Keratinocyte (primary cell): ENCODE measurements around the gene KAT5. TPM values are rescaled to one million over a fixed set of nuclear protein-coding genes. Genes with fewer than 3 reads are reported as not detected.
"Not testable (repeated sequence)": the region's sequence is repeated elsewhere in the genome, so short reads cannot be mapped to it uniquely, and the experiment has no call there.

Source experiments
- DNase-seq: peaks from one replicate; pipeline ENCODE4 v3.0.0-alpha.2; 2011; ENCODE audit warnings: low read depth, missing footprints, low spot score
- FAIRE-seq: peaks from 2 replicates; lab custom pipeline; 2011; peaks lifted over from hg19 to GRCh38; lab: Jason Lieb, UNC
- H2AFZ ChIP-seq: 2 replicates; pipeline ENCODE4 v1.6.0; 2012; ENCODE audit warnings: low read length, control low read depth, inconsistent platforms; ENCODE audit not compliant: control insufficient read depth
- H3K27ac ChIP-seq: 2 replicates; pipeline ENCODE4 v1.5.1; 2011; ENCODE audit warnings: low read length; ENCODE audit not compliant: control insufficient read depth, insufficient read depth
- H3K27me3 ChIP-seq: 3 replicates; pipeline ENCODE4 v1.6.0; 2011; ENCODE audit warnings: low read length; ENCODE audit not compliant: control insufficient read depth, insufficient read depth; ENCODE audit errors: extremely low read depth
- H3K36me3 ChIP-seq, 2 experiments: 2 replicates in 1 of 2; 3 replicates in 1 of 2; pipeline ENCODE4 v1.5.1; 2011; ENCODE audit warnings: low read length in 2 of 2, mild to moderate bottlenecking in 1 of 2; ENCODE audit not compliant: control insufficient read depth in 2 of 2, insufficient read depth in 2 of 2; ENCODE audit errors: extremely low read depth in 1 of 2
- H3K4me1 ChIP-seq: 3 replicates; pipeline ENCODE4 v1.5.1; 2011; ENCODE audit warnings: low read length; ENCODE audit not compliant: control insufficient read depth, insufficient read depth; ENCODE audit errors: extremely low read depth
- H3K4me2 ChIP-seq: 3 replicates; pipeline ENCODE4 v1.6.0; 2011; ENCODE audit warnings: low read depth, low read length; ENCODE audit not compliant: control insufficient read depth, insufficient read depth; ENCODE audit errors: extremely low read depth
- H3K4me3 ChIP-seq, 3 experiments: fragments of 200-600 bp in 1 of 3; sonication (generic) in 1 of 3; 2 replicates in 2 of 3; 3 replicates in 1 of 3; pipeline ENCODE4 v1.5.1; 2011 to 2016; ENCODE audit warnings: low read length in 3 of 3, mild to moderate bottlenecking in 3 of 3, control low read depth in 2 of 3, inconsistent platforms in 1 of 3, low read depth in 1 of 3, mixed read lengths in 1 of 3, mixed run types in 1 of 3, moderate library complexity in 1 of 3; ENCODE audit not compliant: control insufficient read depth in 2 of 3, insufficient read depth in 2 of 3; ENCODE audit errors: extremely low read depth in 1 of 3
- H3K79me2 ChIP-seq: 2 replicates; pipeline ENCODE4 v1.6.0; 2012; ENCODE audit warnings: low read length; ENCODE audit not compliant: control insufficient read depth, insufficient read depth
- H3K9ac ChIP-seq: 3 replicates; pipeline ENCODE4 v1.6.0; 2011; ENCODE audit warnings: low read length; ENCODE audit not compliant: control insufficient read depth, insufficient read depth; ENCODE audit errors: extremely low read depth
- H3K9me1 ChIP-seq: 3 replicates; pipeline ENCODE4 v1.6.0; 2011; ENCODE audit warnings: low read length; ENCODE audit not compliant: control insufficient read depth, insufficient read depth; ENCODE audit errors: extremely low read depth
- H3K9me3 ChIP-seq: 2 replicates; pipeline ENCODE4 v1.5.1; 2012; ENCODE audit warnings: low read depth, low read length; ENCODE audit not compliant: control insufficient read depth
- H4K20me1 ChIP-seq: 3 replicates; pipeline ENCODE4 v1.6.0; 2011; ENCODE audit warnings: low read length; ENCODE audit not compliant: control insufficient read depth, insufficient read depth; ENCODE audit errors: extremely low read depth
- EZH2 ChIP-seq: IDR thresholded peaks from one replicate; pipeline ENCODE4 v1.6.1; 2012; ENCODE audit warnings: inconsistent platforms, mild to moderate bottlenecking, low read length, moderate library complexity
- dilution Hi-C: fragments of 300-500 bp; cut with MboI; formaldehyde crosslinking; loops from one replicate; pipeline ENCODE4 v1.7.0; 2020; ENCODE audit warnings: low sequenced_read_pairs; ENCODE audit not compliant: extremely low pct_ligation_motif_present
- polyA plus RNA-seq, 5 experiments: library from polyadenylated mRNA; depleted of rRNA in 3 of 5; stranded (reverse) in 3 of 5; stranded (forward) in 1 of 5; unstranded in 1 of 5; fragments of >200 nt; gene quantifications; 1 replicate in 1 of 5; 2 replicates in 3 of 5; 3 replicates in 1 of 5; pipeline versions ENCODE4 v1.2.1 to v1.2.3, GENCODE V29; 2011 to 2012; ENCODE audit warnings: missing spikeins in 2 of 5, low read depth in 1 of 5, low replicate concordance in 1 of 5
- TF ChIP-seq, protein P1 (sequence below), 3 experiments: IDR thresholded peaks in 1 of 3; conservative IDR thresholded peaks in 1 of 3; optimal IDR thresholded peaks in 1 of 3; 2 replicates in 2 of 3; 3 replicates in 1 of 3; pipeline versions ENCODE3 to v1.5.1; 2011; ENCODE audit warnings: low read length in 3 of 3, mild to moderate bottlenecking in 3 of 3, moderate library complexity in 2 of 3, control low read depth in 1 of 3, inconsistent platforms in 1 of 3; ENCODE audit not compliant: insufficient read depth in 2 of 3; ENCODE audit errors: extremely low read depth in 1 of 3

KAT5 gene
- polyA plus RNA-seq, 1 donor (not counting 4 experiments of a cell fraction or from before 2014, with no cell fraction given) = 26.8 TPM

DNA sequence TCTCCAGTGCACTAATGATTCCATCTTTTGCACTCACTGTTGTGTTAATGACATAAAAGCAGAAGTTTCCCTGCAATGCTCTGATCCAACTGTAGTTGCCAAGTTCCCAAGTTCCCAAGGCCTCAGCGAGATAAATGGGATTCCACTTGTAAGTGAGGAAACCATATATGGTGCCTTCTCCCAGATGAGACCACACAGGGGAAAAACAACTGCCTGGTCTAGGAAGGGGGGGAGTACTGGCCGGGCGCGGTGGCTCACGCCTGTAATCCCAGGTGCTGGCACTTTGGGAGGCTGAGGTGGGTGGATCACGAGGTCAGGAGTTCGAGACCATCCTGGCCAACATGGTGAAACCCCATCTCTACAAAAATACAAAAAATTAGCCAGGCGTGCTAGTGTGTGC lies 26.1 kb upstream of the KAT5 start:
- DNase-seq (no peak), FAIRE-seq (no peak)
- no peak overlapping the region for H3K4me2 ChIP-seq
- no peak overlapping the region for H3K27ac ChIP-seq
- H3K9me3 ChIP-seq = no peaks in the 10 kb centered on the region
- peaks cover 3% of the 10 kb centered on the region for H3K27me3 ChIP-seq
- H2AFZ ChIP-seq = no peak overlapping the region
- no peaks in the 10 kb centered on the region for H3K36me3 ChIP-seq
- H3K9ac ChIP-seq = no peak overlapping the region
- H3K79me2 ChIP-seq = no peaks in the 10 kb centered on the region
- no peak for TF ChIP-seq EZH2
- TF ChIP-seq, protein P1, sequence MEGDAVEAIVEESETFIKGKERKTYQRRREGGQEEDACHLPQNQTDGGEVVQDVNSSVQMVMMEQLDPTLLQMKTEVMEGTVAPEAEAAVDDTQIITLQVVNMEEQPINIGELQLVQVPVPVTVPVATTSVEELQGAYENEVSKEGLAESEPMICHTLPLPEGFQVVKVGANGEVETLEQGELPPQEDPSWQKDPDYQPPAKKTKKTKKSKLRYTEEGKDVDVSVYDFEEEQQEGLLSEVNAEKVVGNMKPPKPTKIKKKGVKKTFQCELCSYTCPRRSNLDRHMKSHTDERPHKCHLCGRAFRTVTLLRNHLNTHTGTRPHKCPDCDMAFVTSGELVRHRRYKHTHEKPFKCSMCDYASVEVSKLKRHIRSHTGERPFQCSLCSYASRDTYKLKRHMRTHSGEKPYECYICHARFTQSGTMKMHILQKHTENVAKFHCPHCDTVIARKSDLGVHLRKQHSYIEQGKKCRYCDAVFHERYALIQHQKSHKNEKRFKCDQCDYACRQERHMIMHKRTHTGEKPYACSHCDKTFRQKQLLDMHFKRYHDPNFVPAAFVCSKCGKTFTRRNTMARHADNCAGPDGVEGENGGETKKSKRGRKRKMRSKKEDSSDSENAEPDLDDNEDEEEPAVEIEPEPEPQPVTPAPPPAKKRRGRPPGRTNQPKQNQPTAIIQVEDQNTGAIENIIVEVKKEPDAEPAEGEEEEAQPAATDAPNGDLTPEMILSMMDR (optimal IDR thresholded peaks at IDR 0.05 in 1 of 3, IDR thresholded peaks at IDR 0.05 in 1 of 3, conservative IDR thresholded peaks at IDR 0.05 in 1 of 3; ENCODE audit: extremely low read depth in 1 of 3, insufficient read depth in 2 of 3, low read length in 3 of 3) = no peak
- H3K4me3 ChIP-seq = no peak overlapping the region
- no peaks in the 10 kb centered on the region for H3K9me1 ChIP-seq
- no peaks in the 10 kb centered on the region for H3K4me1 ChIP-seq
- H4K20me1 ChIP-seq = no peaks in the 10 kb centered on the region
- dilution Hi-C loops = no loop called here

DNA sequence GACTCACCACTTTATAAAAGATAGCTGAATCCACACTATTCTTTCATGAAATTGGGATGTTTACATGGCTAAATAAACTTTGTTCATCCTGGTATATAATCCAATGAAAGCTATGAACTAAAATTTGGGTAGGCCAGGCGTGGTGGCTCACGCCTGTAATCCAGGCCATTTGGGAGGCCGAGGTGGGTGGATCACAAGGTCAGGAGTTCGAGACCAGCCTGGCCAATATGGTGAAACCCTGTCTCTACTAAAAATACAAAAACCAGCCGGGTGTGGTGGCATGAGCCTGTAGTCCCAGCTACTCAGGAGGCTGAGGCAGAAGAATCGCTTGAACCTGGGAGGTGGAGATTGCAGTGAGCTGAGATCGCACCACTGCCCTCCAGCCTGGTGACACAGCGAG lies 20.2 kb upstream of the KAT5 start:
- H3K79me2 ChIP-seq, H3K9me3 ChIP-seq, H3K27ac ChIP-seq, H4K20me1 ChIP-seq, DNase-seq, H3K27me3 ChIP-seq, H3K9ac ChIP-seq, dilution Hi-C loops, FAIRE-seq, H3K4me3 ChIP-seq, H3K4me2 ChIP-seq, H3K4me1 ChIP-seq, H3K36me3 ChIP-seq, H2AFZ ChIP-seq, H3K9me1 ChIP-seq: not testable (repeated sequence)

DNA sequence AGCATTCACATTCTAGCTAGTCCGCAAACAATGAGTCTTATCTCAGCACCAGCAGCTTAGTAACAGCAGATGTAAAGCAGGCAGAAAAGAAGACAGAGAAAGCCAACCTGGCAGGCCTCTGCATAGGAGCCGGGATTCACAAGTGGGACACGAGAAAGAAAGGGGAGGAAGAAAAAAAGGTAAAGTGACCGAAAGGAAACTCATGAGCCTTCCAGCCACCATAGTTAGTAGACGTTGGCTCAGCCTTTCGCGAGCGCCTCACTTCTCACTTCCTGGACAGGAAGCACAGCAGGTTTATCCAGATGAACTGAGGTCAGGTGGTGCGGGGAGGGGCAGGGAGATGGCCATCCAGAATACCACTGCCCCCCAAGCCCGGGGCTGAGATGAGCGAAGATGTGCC lies 19.7 kb upstream of the KAT5 start:
- H3K9me1 ChIP-seq = no peaks in the 10 kb centered on the region
- no peaks in the 10 kb centered on the region for H3K4me1 ChIP-seq
- TF ChIP-seq, protein P1 (optimal IDR thresholded peaks at IDR 0.05 in 1 of 3, IDR thresholded peaks at IDR 0.05 in 1 of 3, conservative IDR thresholded peaks at IDR 0.05 in 1 of 3; ENCODE audit: extremely low read depth in 1 of 3, insufficient read depth in 2 of 3, low read length in 3 of 3) = no peak
- no peak for TF ChIP-seq EZH2
- H2AFZ ChIP-seq = no peak overlapping the region
- H4K20me1 ChIP-seq = no peaks in the 10 kb centered on the region
- dilution Hi-C loops = no loop called here
- no peak for DNase-seq
- no peaks in the 10 kb centered on the region for H3K36me3 ChIP-seq
- no peak overlapping the region for H3K27ac ChIP-seq
- H3K27me3 ChIP-seq = no peaks in the 10 kb centered on the region
- H3K9ac ChIP-seq = no peak overlapping the region
- no peak for FAIRE-seq
- H3K4me3 ChIP-seq = no peak overlapping the region
- H3K4me2 ChIP-seq = no peak overlapping the region
- H3K79me2 ChIP-seq = no peaks in the 10 kb centered on the region
- H3K9me3 ChIP-seq = no peaks in the 10 kb centered on the region
